ENCODE data around the gene ZBTB7C. TPM values are rescaled to one million over a fixed set of nuclear protein-coding genes. Genes with fewer than 3 reads are reported as not detected.

ZBTB7C gene
- total RNA-seq, 1 donor from 2014 or later: 0.17 TPM

GRCh38 chr18:48397021-48397420, 12.2 kb downstream of the ZBTB7C start:
- H3K4me3 ChIP-seq (ENCODE audit: low read depth, low read length): no peak overlapping the region
- TF ChIP-seq CTCF (conservative IDR thresholded peaks at IDR 0.05; ENCODE audit: low read depth, low read length): no peak
- no peak for DNase-seq (ENCODE audit: low read depth)

- H3K4me3 ChIP-seq (ENCODE audit: low read depth, low read length): no peak overlapping the region
- no peak for TF ChIP-seq CTCF (conservative IDR thresholded peaks at IDR 0.05; ENCODE audit: low read depth, low read length)
- no peak for DNase-seq (ENCODE audit: low read depth)
Measured at GRCh38 chr18:48396561-48396960, 12.6 kb downstream of the ZBTB7C start.

GRCh38 chr18:48395646-48396045, 13.5 kb downstream of the ZBTB7C start:
- no peak for DNase-seq (ENCODE audit: low read depth)
- TF ChIP-seq CTCF (conservative IDR thresholded peaks at IDR 0.05; ENCODE audit: low read depth, low read length): no peak
- no peak overlapping the region for H3K4me3 ChIP-seq (ENCODE audit: low read depth, low read length)

GRCh38 chr18:48394176-48394575, 15.0 kb downstream of the ZBTB7C start:
- no peak overlapping the region for H3K4me3 ChIP-seq (ENCODE audit: low read depth, low read length)
- no peak for DNase-seq (ENCODE audit: low read depth)
- TF ChIP-seq CTCF (conservative IDR thresholded peaks at IDR 0.05; ENCODE audit: low read depth, low read length): no peak

GRCh38 chr18:48393776-48394175, 15.4 kb downstream of the ZBTB7C start:
- DNase-seq (ENCODE audit: low read depth): no peak
- H3K4me3 ChIP-seq (ENCODE audit: low read depth, low read length): no peak overlapping the region
- TF ChIP-seq CTCF (conservative IDR thresholded peaks at IDR 0.05; ENCODE audit: low read depth, low read length): no peak

- no peak for TF ChIP-seq CTCF (conservative IDR thresholded peaks at IDR 0.05; ENCODE audit: low read depth, low read length)
- DNase-seq (ENCODE audit: low read depth): no peak
- H3K4me3 ChIP-seq (ENCODE audit: low read depth, low read length): no peak overlapping the region
Measured at GRCh38 chr18:48393170-48393569, 16.0 kb downstream of the ZBTB7C start.

GRCh38 chr18:48392268-48392667, 16.9 kb downstream of the ZBTB7C start:
- DNase-seq (ENCODE audit: low read depth): no peak
- H3K4me3 ChIP-seq (ENCODE audit: low read depth, low read length): no peak overlapping the region
- no peak for TF ChIP-seq CTCF (conservative IDR thresholded peaks at IDR 0.05; ENCODE audit: low read depth, low read length)

Measured in epithelial cell of proximal tubule (primary cell).